ENCODE data around the gene NUDT22. TPM values are rescaled to one million over a fixed set of nuclear protein-coding genes. Genes with fewer than 3 reads are reported as not detected.

The NUDT22 gene
- total and polyA plus RNA-seq, 2 of the 4 experiments (the other 2 are of a cell fraction) = 21.3 to 44.6 TPM

- peaks cover 10 to 65% of the 10 kb centered on the region in 2 experiments for H3K79me1 ChIP-seq (ENCODE audit: low read depth in 1 of 2, low read length in 2 of 2)
- dilution Hi-C loops (cut with HindIII; ENCODE audit: low sequenced_read_pairs, unreplicated experiment) (no loop called here), intact Hi-C loops (cut with micrococcal nuclease) (no loop called here), in situ Hi-C loops (cut with MboI; ENCODE audit: low sequenced_read_pairs) (no loop called here)
- no peak overlapping the region for H4K8ac ChIP-seq (ENCODE audit: low read depth in 2 of 2, low read length in 2 of 2)
- DNase-seq (no peak), ATAC-seq (ENCODE audit: low read depth) (no peak)
- H3K14ac ChIP-seq (replicated peaks; ENCODE audit: low read depth, low read length) = no peak overlapping the region
- no peak overlapping the region for H3K23ac ChIP-seq (ENCODE audit: low read depth, low read length)
- no peak overlapping the region for H3K27ac ChIP-seq (ENCODE audit: insufficient read depth, low read length)
- peaks cover 10% of the 10 kb centered on the region for H3K4me1 ChIP-seq (ENCODE audit: control insufficient read depth, insufficient read depth, low read length)
- H3K4ac ChIP-seq (ENCODE audit: low read depth, low read length) = no peak overlapping the region
- TF ChIP-seq SMC3 (IDR thresholded peaks at IDR 0.05; ENCODE audit: low read depth, low read length) (no peak), BHLHE40 (IDR thresholded peaks at IDR 0.05; ENCODE audit: low read depth, low read length) (no peak), RCOR1 (IDR thresholded peaks at IDR 0.05; ENCODE audit: insufficient replicate concordance, low read length) (no peak), POLR2A (IDR thresholded peaks at IDR 0.05; ENCODE audit: low read depth, low read length) (no peak), MAZ (IDR thresholded peaks at IDR 0.05; ENCODE audit: borderline replicate concordance, low read depth, low read length) (no peak)
- H4K20me1 ChIP-seq (ENCODE audit: insufficient read depth, low read length) = peaks cover 5% of the 10 kb centered on the region; the same call in 1 of the 2 replicates
- no peaks in the 10 kb centered on the region for H3K9me3 ChIP-seq (ENCODE audit: control insufficient read depth, insufficient read depth, low read length)
- POLR2A ChIA-PET (ENCODE audit: unreplicated experiment) = no interaction called here
- H2AK9ac ChIP-seq (replicated peaks; ENCODE audit: low read depth, low read length, poor library complexity) = no peak overlapping the region
- no peaks in the 10 kb centered on the region for H3K27me3 ChIP-seq (ENCODE audit: control insufficient read depth, insufficient read depth, low read length)
- no peak overlapping the region for H2BK15ac ChIP-seq (ENCODE audit: low read depth, low read length)
- H2BK120ac ChIP-seq (ENCODE audit: low read depth, low read length) = no peak overlapping the region
- no peak overlapping the region for H2AK5ac ChIP-seq (ENCODE audit: low read depth, low read length)
- no CpG with 5 or more reads among the region's 7 CpGs for WGBS, 2 experiments (ENCODE audit: extremely low coverage in 2 of 2, insufficient read length in 1 of 2)
- no peak overlapping the region for H3K9ac ChIP-seq (ENCODE audit: low read depth, low read length)
- no peak overlapping the region for H3K4me3 ChIP-seq (ENCODE audit: insufficient read depth, low read depth, low read length)
- no peak overlapping the region for H3K56ac ChIP-seq (ENCODE audit: extremely low read depth, insufficient read depth, low read length)
- peaks cover 33% of the 10 kb centered on the region for H3K36me3 ChIP-seq (ENCODE audit: control insufficient read depth, insufficient read depth, low read length)
- H2BK5ac ChIP-seq (ENCODE audit: low read depth, low read length, poor library complexity, severe bottlenecking) = no peak overlapping the region
- no peak overlapping the region for H3K4me2 ChIP-seq (ENCODE audit: low read depth, low read length)
- no peak overlapping the region for H2AFZ ChIP-seq (replicated peaks; ENCODE audit: low read length, poor library complexity)
- H3K9me1 ChIP-seq (ENCODE audit: insufficient read depth, low read length) = no peaks in the 10 kb centered on the region
- no peak overlapping the region for H4K5ac ChIP-seq (ENCODE audit: low read depth, low read length)
- H3K18ac ChIP-seq (ENCODE audit: low read depth, low read length) = no peak overlapping the region
- H4K91ac ChIP-seq (ENCODE audit: insufficient read depth, low read depth, low read length) = no peak overlapping the region
- H2BK20ac ChIP-seq (ENCODE audit: low read depth, low read length) = no peak overlapping the region
- no TSS peak for BruUV-seq (replicated peaks)
- CTCF ChIA-PET = interaction anchor here (0.6 kb wide), 1 partner anchor 555 kb away, joined by 3 read pairs; no protein-coding TSS in a partner anchor
These were observed 28.3 kb downstream of the NUDT22 start for GRCh38 chr11:64254326-64254725.

All from IMR-90 (cell line).